HG03039 (cell line): Measurements from ENCODE around the gene ESRP2.

Source experiments
- ATAC-seq: cut with Tn5 transposase; IDR thresholded peaks from one replicate; pipeline ENCODE4 v1.9.1; 2021; ENCODE audit warnings: mild to moderate bottlenecking, moderate library complexity; ENCODE audit not compliant: unreplicated experiment

Gene ESRP2

GRCh38 chr16:68235887-68236136, at the start of gene ESRP2:
TSS of gene ESRP2 (minus strand) at chr16:68236127. CDS start at chr16:68236045, 82 bp downstream.
- no peak for ATAC-seq

- ATAC-seq = no peak
Measured at GRCh38 chr16:68285683-68286082, 49.8 kb upstream of the ESRP2 start.

DNA sequence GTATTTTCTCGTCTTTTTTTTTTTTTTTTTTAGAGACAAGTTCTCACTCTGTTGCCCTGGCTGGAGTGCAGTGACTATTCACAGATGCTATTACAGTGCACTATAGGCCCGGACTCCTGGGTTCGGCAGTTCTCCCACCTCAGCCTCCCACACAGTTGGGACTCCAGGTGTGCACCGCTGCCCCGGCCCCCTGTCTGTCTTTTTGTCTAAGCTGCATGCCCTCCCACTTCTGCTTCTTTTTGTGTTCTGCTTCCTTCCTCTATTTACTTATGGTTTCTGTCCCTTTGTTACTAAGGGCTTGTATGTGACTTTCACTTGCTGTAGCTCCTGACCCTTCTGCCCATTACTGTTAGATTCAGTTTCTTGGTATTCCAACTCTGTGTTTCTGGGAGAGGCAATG, 48.9 kb upstream of the ESRP2 start:
- peak; percentile 40 for ATAC-seq

DNA sequence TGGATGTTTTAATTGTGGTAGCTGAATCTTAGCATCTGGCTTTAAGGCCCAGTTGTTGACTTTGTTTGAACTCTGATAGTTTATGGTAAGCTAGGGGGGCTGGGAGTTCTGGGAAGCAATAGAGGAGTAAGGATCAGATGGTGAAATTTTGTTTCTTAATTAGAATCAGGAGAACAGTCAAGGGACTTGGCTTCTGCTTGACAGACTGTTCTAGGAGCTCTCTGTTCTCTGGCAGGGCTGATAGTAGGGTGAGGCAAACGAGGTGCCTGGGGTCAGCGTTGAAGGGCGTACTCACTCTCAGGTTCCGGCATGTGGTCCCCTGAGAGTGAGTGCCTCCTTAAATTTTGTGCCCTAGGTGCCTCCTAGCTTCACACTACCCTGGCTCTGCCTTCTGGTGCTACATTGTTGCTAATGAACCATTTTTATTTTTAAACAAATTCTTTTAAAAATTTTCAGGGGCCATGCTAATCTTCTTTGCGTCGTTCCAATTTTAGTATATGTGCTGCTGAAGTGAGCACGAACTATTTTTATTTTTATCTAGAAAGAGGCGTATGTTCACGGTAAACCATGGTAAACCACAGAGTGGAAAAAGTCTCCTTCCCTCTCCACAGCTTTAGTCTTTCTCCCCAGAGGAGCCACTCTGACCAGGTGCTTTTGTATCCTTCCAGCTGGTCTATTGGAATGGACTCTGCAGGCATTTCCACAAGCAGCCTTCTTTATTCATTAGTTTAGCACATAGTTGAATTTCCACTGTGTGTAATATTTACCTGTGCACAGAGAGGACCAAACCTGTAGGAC, 48.1 kb upstream of the ESRP2 start:
- no peak for ATAC-seq

DNA sequence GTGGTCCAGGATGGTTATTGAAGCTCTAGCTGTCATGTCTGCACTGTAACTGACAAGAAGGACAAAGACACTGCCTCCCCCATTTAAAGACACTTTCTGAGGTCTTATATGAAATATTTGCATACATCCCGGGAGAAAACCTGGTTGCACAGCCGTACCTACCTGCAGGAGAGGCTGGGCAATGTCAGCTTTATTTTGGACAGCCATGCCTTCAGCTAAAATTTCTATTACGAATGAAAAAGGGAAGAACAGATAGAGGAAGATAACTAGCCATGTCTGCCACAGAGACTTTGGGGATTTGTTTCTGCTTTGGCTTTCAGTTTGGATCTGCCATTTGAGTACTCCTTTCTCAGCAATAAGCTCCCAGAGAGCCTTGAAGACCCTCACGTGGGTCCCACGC, 47.4 kb upstream of the ESRP2 start:
- ATAC-seq = no peak

GRCh38 chr16:68282064-68282452, 46.1 kb upstream of the ESRP2 start:
- no peak for ATAC-seq

- no peak for ATAC-seq
Measured at GRCh38 chr16:68281368-68282063, 45.6 kb upstream of the ESRP2 start.

- no peak for ATAC-seq
Measured at GRCh38 chr16:68279726-68280558, 44.0 kb upstream of the ESRP2 start.

DNA sequence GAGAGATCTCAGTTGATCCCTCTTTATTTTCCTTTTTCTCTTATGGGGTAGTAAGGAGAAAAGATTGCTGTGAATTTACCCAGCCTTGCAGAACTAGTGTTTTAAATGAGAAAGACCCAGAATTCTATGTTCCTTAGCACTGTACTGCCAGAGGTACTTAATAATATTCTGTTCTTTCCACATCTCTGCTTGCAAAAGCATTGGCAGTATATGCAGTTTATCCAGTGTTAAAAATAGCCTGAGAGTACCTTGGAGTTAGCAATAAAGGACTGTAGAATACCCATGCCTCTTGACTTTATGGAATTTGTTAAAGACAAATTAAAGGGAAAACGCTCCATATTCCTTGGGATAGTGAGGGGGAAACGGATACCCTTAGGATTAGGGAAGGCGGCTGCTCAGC, 40.3 kb upstream of the ESRP2 start:
- ATAC-seq = no peak

DNA sequence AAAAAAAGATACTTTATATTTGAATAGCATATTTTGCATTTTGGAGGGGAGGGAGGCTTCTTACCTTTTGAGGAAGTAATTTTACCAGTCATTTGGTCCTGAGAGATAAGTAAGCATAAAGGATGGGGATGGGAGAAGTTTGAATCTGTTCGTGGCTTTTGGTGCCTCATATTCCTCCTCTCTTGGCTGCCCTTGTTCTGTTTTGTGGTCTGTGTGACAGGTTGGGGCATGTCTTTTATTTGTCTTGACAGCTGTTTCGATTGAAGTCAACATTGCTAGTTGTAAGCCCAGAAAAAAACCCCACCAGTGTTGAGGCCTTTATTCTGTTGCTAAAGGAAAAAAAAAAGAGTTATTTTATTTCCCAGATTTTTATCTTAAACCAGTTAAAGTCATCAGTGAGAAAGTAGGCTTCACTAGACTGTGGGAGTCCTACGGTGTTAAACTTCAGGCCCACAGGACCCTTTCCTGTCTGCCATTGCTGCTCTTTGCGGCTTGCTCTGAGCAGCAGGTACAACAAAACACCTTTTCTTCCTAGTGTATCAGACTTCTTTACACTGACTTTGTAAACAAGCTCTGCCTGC, 39.8 kb upstream of the ESRP2 start:
- peak; percentile 63 for ATAC-seq

- no peak for ATAC-seq
Measured at GRCh38 chr16:68274441-68274840, 38.5 kb upstream of the ESRP2 start.

DNA sequence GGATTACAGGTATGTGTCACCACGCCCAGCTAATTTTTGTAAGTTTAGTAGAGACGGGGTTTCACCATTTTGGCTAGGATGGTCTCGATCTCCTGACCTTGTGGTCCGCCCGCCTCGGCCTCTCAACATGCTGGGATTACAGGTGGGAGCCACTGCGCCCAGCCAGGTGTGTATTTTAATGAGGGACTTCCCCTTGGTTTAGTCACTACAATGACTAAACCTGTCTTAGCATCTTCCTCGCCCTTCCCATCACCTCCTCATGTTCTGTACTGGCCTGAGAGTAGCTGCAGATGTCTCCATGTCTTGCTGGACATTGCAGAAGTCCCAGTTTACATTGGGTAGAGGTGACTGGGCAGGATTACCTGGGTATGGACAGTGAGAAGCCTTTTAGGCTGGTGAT, 38.0 kb upstream of the ESRP2 start:
- ATAC-seq = no peak

GRCh38 chr16:68273459-68273858, 37.5 kb upstream of the ESRP2 start:
- ATAC-seq = no peak

DNA sequence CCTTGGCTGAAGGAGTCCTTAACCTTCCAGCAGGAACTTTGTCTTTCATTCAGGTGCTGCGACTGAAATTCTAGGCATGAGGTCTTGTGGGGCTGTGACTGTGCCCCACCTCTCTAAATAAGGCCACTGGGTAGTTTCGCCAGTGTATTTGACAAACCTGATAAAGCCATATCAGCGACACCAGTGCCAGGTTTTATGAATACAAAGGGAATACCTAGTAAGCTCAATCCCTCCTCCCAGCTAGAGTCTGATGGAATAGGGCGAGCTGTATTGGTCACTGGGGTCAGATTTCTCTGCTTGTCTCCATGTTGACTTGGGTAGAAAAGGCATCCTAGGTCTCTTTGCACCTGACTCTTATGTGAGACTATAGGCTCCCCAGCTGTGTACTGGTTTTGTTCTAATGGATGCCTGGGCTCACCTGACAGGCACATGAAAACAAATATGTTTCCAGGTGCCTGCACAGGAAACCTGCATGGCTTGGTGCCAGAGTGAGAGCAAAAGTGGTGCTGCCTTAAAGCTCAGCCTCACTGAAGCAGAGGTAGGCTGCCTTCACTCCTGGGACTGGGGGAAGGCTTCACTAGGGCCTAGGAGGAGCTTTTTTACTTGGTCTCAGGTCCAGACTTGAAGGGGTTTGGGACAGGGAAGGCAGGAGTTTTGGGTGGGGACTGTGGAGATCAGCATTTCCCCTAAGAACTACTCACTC, 36.7 kb upstream of the ESRP2 start:
- no peak for ATAC-seq

DNA sequence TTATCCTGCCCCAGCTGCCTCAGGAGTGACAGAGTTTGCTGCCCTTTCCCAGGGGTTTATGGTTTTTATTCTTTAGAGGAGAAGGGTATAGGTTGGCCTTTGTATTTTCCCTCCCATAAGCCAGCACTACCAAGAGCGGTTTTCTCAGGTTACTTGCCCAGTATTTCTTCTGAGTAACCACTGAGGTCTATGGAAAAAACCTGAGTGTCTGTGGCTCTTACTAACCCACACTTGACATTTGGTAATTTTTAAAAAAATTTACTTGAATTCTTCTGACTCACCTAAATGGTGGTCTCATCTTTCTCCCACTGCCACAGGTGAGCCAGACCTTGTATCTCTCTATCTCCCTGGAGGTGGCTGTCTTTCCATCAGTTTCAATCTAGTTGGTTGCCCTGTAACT, 34.4 kb upstream of the ESRP2 start:
- ATAC-seq = no peak

DNA sequence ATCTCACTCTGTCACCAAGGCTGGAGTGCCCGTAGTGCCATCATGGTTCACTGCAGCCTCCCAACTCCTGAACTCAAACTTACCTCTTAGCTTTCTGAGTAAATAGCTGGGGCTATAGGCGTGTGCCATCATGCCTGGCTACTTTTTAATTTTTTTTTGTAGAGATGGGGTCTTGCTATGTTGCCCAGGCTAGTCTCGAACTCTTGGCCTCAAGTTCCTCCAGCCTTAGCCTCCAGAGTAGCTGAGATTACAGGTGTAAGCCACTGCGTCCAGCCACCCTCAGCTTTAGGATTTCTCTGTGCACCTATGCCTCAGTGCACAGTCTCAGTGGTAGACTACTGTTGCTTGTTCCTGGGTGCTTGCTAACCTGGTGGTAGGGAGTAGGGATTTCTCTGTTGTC, 33.9 kb upstream of the ESRP2 start:
- no peak for ATAC-seq

- ATAC-seq = no peak
Measured at GRCh38 chr16:68267612-68268405, 31.9 kb upstream of the ESRP2 start.

DNA sequence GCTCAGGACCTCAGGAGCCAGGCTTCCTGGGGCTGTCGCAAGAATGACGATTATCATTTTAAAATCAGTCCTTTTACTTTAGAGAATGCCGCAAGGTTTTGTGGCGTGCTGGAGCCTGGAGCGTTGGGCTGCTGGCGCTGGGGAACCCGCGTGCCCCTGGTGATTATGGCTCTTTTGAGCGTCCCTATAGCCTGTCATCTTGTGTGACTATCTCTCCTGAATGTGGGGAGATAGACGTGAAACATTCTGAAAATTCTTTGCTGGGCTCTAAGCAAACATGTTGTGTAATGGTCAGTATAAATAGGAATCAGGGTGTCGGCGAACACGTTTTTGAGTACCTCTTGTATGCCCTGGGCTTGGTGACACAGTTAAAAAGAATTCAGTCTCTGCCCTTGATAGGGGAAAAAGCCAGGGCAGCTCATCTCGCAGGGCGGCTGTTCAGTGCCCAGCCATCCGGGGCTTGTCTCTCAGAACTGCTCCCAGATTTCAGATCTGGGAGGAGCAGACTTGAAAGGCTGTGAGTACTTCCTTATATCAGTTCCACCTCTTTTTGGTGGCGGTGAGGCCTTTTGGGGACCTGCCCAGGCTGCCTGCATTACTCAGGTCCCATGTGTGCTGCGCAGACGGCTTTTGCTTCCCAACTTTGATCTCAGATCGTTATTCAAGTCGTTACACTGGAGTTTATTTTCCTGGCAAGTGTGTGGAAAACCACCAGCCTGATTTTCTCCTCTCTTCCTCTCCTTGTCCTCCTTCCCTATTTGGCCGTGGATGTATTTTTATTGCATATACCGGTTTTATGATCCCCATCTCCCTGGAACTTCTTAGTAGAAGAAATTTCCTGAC, 29.4 kb upstream of the ESRP2 start:
- ATAC-seq = no peak
